Muscle layer of duodenum (tissue), 2 donors: Measurements from ENCODE around the gene EEF1AKMT1.

Experiments
- H3K27ac ChIP-seq: one replicate; pipeline ENCODE4 v1.7.0; 2013; ENCODE audit warnings: mild to moderate bottlenecking, low read length
- H3K27me3 ChIP-seq: one replicate; pipeline ENCODE4 v1.7.0; 2013; ENCODE audit warnings: low read depth, mild to moderate bottlenecking, control low read depth, low read length
- H3K36me3 ChIP-seq, 2 donors: one replicate each; pipeline ENCODE4 v1.7.0; 2013; ENCODE audit warnings: low read length in 2 of 2, control low read depth in 1 of 2, mild to moderate bottlenecking in 1 of 2; ENCODE audit not compliant: insufficient read depth in 2 of 2, control insufficient read depth in 1 of 2
- H3K4me1 ChIP-seq, 2 donors: one replicate each; pipeline ENCODE4 v1.7.0; 2013; ENCODE audit warnings: low read length in 2 of 2, mild to moderate bottlenecking in 2 of 2, control low read depth in 1 of 2, moderate library complexity in 1 of 2; ENCODE audit not compliant: insufficient read depth in 2 of 2, control insufficient read depth in 1 of 2
- H3K4me3 ChIP-seq, 2 donors: one replicate each; pipeline ENCODE4 v1.7.0; 2013; ENCODE audit warnings: low read length in 2 of 2, low read depth in 1 of 2, mild to moderate bottlenecking in 1 of 2
- H3K9me3 ChIP-seq, 2 donors: one replicate each; pipeline ENCODE4 v1.7.0; 2013; ENCODE audit warnings: low read length in 2 of 2, control low read depth in 1 of 2, mild to moderate bottlenecking in 1 of 2; ENCODE audit not compliant: control insufficient read depth in 1 of 2
- donor health status: healthy.

Gene EEF1AKMT1

GRCh38 chr13:20773194-20774080 is at the start of gene EEF1AKMT1:
TSS of gene EEF1AKMT1 (minus strand) at chr13:20773961. CDS start at chr13:20757598, 16,363 bp downstream.
- peak within 1 kb of the TSS; percentile 91 for H3K27ac ChIP-seq
- no peaks in the 10 kb centered on the region for H3K27me3 ChIP-seq
- peaks cover 0 to 7% of the 10 kb centered on the region in 2 donors for H3K9me3 ChIP-seq
- peak within 1 kb of the TSS; percentile 76 to 78 for H3K4me3 ChIP-seq
- H3K4me1 ChIP-seq: peaks cover 5% of the 10 kb centered on the region in 2 donors
- no peaks in the 10 kb centered on the region for H3K36me3 ChIP-seq

GRCh38 chr13:20823071-20823470 is 49.3 kb upstream of the EEF1AKMT1 start:
- Histone ChIP-seq H3K27ac (no peak overlapping the region), H3K4me1 (peaks cover 0 to 45% of the 10 kb centered on the region in 2 donors), H3K4me3 (no peak overlapping the region), H3K27me3 (no peaks in the 10 kb centered on the region), H3K9me3 (no peaks in the 10 kb centered on the region), H3K36me3 (no peaks in the 10 kb centered on the region)

GRCh38 chr13:20822406-20822805 is 48.6 kb upstream of the EEF1AKMT1 start:
- H3K4me1 ChIP-seq: peaks cover 0 to 43% of the 10 kb centered on the region in 2 donors
- no peaks in the 10 kb centered on the region for H3K27me3 ChIP-seq

GRCh38 chr13:20819715-20820114 is 46.0 kb upstream of the EEF1AKMT1 start:
- H3K4me3 ChIP-seq: no peak overlapping the region
- no peaks in the 10 kb centered on the region for H3K9me3 ChIP-seq
- H3K36me3 ChIP-seq: no peaks in the 10 kb centered on the region
- no peak overlapping the region for H3K27ac ChIP-seq
- H3K4me1 ChIP-seq: peaks cover under 1 to 45% of the 10 kb centered on the region in 2 donors
- no peaks in the 10 kb centered on the region for H3K27me3 ChIP-seq

More at GRCh38 chr13:20822406-20822805, 48.6 kb upstream of the EEF1AKMT1 start:
- no peaks in the 10 kb centered on the region for H3K9me3 ChIP-seq
- H3K36me3 ChIP-seq: no peaks in the 10 kb centered on the region
- no peak overlapping the region for H3K4me3 ChIP-seq
- H3K27ac ChIP-seq: no peak overlapping the region

GRCh38 chr13:20815464-20815863 is 41.7 kb upstream of the EEF1AKMT1 start:
- Histone ChIP-seq H3K27me3 (no peaks in the 10 kb centered on the region), H3K9me3 (no peaks in the 10 kb centered on the region), H3K27ac (no peak overlapping the region), H3K36me3 (no peaks in the 10 kb centered on the region), H3K4me1 (peaks cover 6 to 29% of the 10 kb centered on the region in 2 donors), H3K4me3 (no peak overlapping the region)

GRCh38 chr13:20814224-20814910 is 40.6 kb upstream of the EEF1AKMT1 start:
- Histone ChIP-seq H3K27ac (peak overlapping the region; percentile 67), H3K36me3 (peaks cover 0 to 1% of the 10 kb centered on the region in 2 donors), H3K9me3 (no peaks in the 10 kb centered on the region), H3K4me1 (peaks cover 6 to 25% of the 10 kb centered on the region in 2 donors), H3K4me3 (no peak overlapping the region), H3K27me3 (no peaks in the 10 kb centered on the region)

- Histone ChIP-seq H3K4me1 (peaks cover 6 to 21% of the 10 kb centered on the region in 2 donors), H3K27ac (no peak overlapping the region), H3K9me3 (no peaks in the 10 kb centered on the region), H3K27me3 (no peaks in the 10 kb centered on the region), H3K36me3 (peaks cover 12 to 13% of the 10 kb centered on the region in 2 donors), H3K4me3 (no peak overlapping the region)
These were observed 39.1 kb upstream of the EEF1AKMT1 start for GRCh38 chr13:20812890-20813289.

GRCh38 chr13:20810808-20811207 is 37.0 kb upstream of the EEF1AKMT1 start:
- H3K27ac ChIP-seq: no peak overlapping the region
- H3K27me3 ChIP-seq: no peaks in the 10 kb centered on the region
- peaks cover 3 to 6% of the 10 kb centered on the region in 2 donors for H3K4me1 ChIP-seq
- H3K36me3 ChIP-seq: peaks cover 22 to 25% of the 10 kb centered on the region in 2 donors
- H3K9me3 ChIP-seq: no peaks in the 10 kb centered on the region
- no peak overlapping the region for H3K4me3 ChIP-seq

GRCh38 chr13:20808874-20809273 is 35.1 kb upstream of the EEF1AKMT1 start:
- Histone ChIP-seq H3K27ac (no peak overlapping the region), H3K36me3 (peaks cover 22 to 25% of the 10 kb centered on the region in 2 donors), H3K27me3 (no peaks in the 10 kb centered on the region), H3K4me3 (no peak overlapping the region), H3K4me1 (no peaks in the 10 kb centered on the region), H3K9me3 (no peaks in the 10 kb centered on the region)

GRCh38 chr13:20803180-20803965 is 29.6 kb upstream of the EEF1AKMT1 start:
- Histone ChIP-seq H3K27ac (no peak overlapping the region), H3K27me3 (no peaks in the 10 kb centered on the region), H3K4me1 (no peaks in the 10 kb centered on the region), H3K4me3 (no peak overlapping the region), H3K36me3 (peaks cover 18 to 19% of the 10 kb centered on the region in 2 donors), H3K9me3 (no peaks in the 10 kb centered on the region)

GRCh38 chr13:20801707-20802106 is 27.9 kb upstream of the EEF1AKMT1 start:
- Histone ChIP-seq H3K36me3 (peaks cover 6% of the 10 kb centered on the region in 2 donors), H3K4me3 (no peak overlapping the region), H3K9me3 (no peaks in the 10 kb centered on the region), H3K27me3 (no peaks in the 10 kb centered on the region), H3K27ac (no peak overlapping the region), H3K4me1 (peaks cover 0 to 8% of the 10 kb centered on the region in 2 donors)
